Measurements from ENCODE around the gene ATXN1. TPM values are rescaled to one million over a fixed set of nuclear protein-coding genes. Genes with fewer than 3 reads are reported as not detected.

ATXN1 gene
- polyA plus RNA-seq, 1 donor from 2014 or later: 28.2 TPM

GRCh38 chr6:16375206-16375605 lies 386.1 kb downstream of the ATXN1 start:
- Histone ChIP-seq H2AFZ (ENCODE audit: low read depth, low read length) (no peak overlapping the region), H3K9me3 (ENCODE audit: low read length) (no peaks in the 10 kb centered on the region), H3K9ac (ENCODE audit: low read length) (no peak overlapping the region), H3K27ac (ENCODE audit: low read length) (no peak overlapping the region), H3K79me2 (replicated peaks; ENCODE audit: insufficient read depth, low read length) (no peaks in the 10 kb centered on the region), H3K4me2 (ENCODE audit: low read length) (no peak overlapping the region), H3K27me3 (ENCODE audit: insufficient read depth, low read depth, low read length) (no peaks in the 10 kb centered on the region), H3K36me3 (ENCODE audit: insufficient read depth, low read length) (no peaks in the 10 kb centered on the region), H3F3A (ENCODE audit: insufficient read depth, low read length, poor library complexity, severe bottlenecking) (no peaks in the 10 kb centered on the region), H4K20me1 (ENCODE audit: insufficient read depth) (no peaks in the 10 kb centered on the region), H3K4me3 (ENCODE audit: low read length) (no peak overlapping the region), H3K9me2 (ENCODE audit: insufficient read depth, low read length) (no peaks in the 10 kb centered on the region)
- TF ChIP-seq POLR2AphosphoS5 (IDR thresholded peaks at IDR 0.05): no peak
- TF ChIP-seq REST (IDR thresholded peaks at IDR 0.05; ENCODE audit: borderline replicate concordance): no peak
- no peak for TF ChIP-seq SMC3 (conservative IDR thresholded peaks at IDR 0.05; ENCODE audit: poor library complexity)
- TF ChIP-seq RAD21 (conservative IDR thresholded peaks at IDR 0.05): no peak
- no peak for TF ChIP-seq CTCF (IDR thresholded peaks at IDR 0.05; ENCODE audit: poor library complexity, severe bottlenecking)
- no peak for TF ChIP-seq EP300 (conservative IDR thresholded peaks at IDR 0.05; ENCODE audit: poor library complexity, severe bottlenecking)
- TF ChIP-seq TAF1 (IDR thresholded peaks at IDR 0.05; ENCODE audit: low read depth): no peak
- no peak for TF ChIP-seq MXI1 (conservative IDR thresholded peaks at IDR 0.05; ENCODE audit: poor library complexity, severe bottlenecking)
- TF ChIP-seq EZH2 (IDR thresholded peaks at IDR 0.05; ENCODE audit: borderline replicate concordance, insufficient read depth, low read length, poor library complexity, severe bottlenecking): no peak

- Histone ChIP-seq H3K79me2 (replicated peaks; ENCODE audit: insufficient read depth, low read length) (no peaks in the 10 kb centered on the region), H2AFZ (ENCODE audit: low read depth, low read length) (no peak overlapping the region), H3K27ac (ENCODE audit: low read length) (no peak overlapping the region), H3K4me3 (ENCODE audit: low read length) (no peak overlapping the region), H3F3A (ENCODE audit: insufficient read depth, low read length, poor library complexity, severe bottlenecking) (no peaks in the 10 kb centered on the region), H3K9ac (ENCODE audit: low read length) (no peak overlapping the region), H3K9me2 (ENCODE audit: insufficient read depth, low read length) (no peaks in the 10 kb centered on the region), H3K9me3 (ENCODE audit: low read length) (no peaks in the 10 kb centered on the region), H4K20me1 (ENCODE audit: insufficient read depth) (no peaks in the 10 kb centered on the region), H3K36me3 (ENCODE audit: insufficient read depth, low read length) (no peaks in the 10 kb centered on the region), H3K27me3 (ENCODE audit: insufficient read depth, low read depth, low read length) (no peaks in the 10 kb centered on the region), H3K4me2 (ENCODE audit: low read length) (no peak overlapping the region)
- TF ChIP-seq REST (IDR thresholded peaks at IDR 0.05; ENCODE audit: borderline replicate concordance): no peak
- no peak for TF ChIP-seq MXI1 (conservative IDR thresholded peaks at IDR 0.05; ENCODE audit: poor library complexity, severe bottlenecking)
- TF ChIP-seq EZH2 (IDR thresholded peaks at IDR 0.05; ENCODE audit: borderline replicate concordance, insufficient read depth, low read length, poor library complexity, severe bottlenecking): no peak
- no peak for TF ChIP-seq EP300 (conservative IDR thresholded peaks at IDR 0.05; ENCODE audit: poor library complexity, severe bottlenecking)
Observed at GRCh38 chr6:16374461-16375200, 386.6 kb downstream of the ATXN1 start.

All from neural cell (in vitro differentiated cells).